Stomach (tissue), 9 donors: ENCODE measurements around the gene C2CD2L. TPM values are rescaled to one million over a fixed set of nuclear protein-coding genes. Genes with fewer than 3 reads are reported as not detected.

Source experiments
- DNase-seq, 2 donors: peaks; one replicate each; pipeline versions ENCODE4 v3.0.0 to v3.0.0-alpha.2; 2013 to 2019
- H3K27ac ChIP-seq, 5 donors: fragments of 200-600 bp in 4 of 5; sonication (generic) in 4 of 5; one replicate each; pipeline ENCODE4 v1.5.1; 2013 to 2019; ENCODE audit warnings: mild to moderate bottlenecking in 1 of 5, moderate library complexity in 1 of 5
- H3K27me3 ChIP-seq, 3 donors: fragments of 200-600 bp; sonication (generic); one replicate each; pipeline ENCODE4 v1.5.1; 2017 to 2019; ENCODE audit warnings: mixed run types in 1 of 3
- H3K36me3 ChIP-seq, 4 donors: fragments of 200-600 bp; sonication (generic); 1 replicate in 3 of 4; 2 replicates in 1 of 4; pipeline ENCODE4 v1.5.1; 2016 to 2019
- H3K4me1 ChIP-seq, 4 donors: fragments of 200-600 bp; sonication (generic); one replicate each; pipeline ENCODE4 v1.5.1; 2016 to 2019
- H3K4me3 ChIP-seq, 4 donors: fragments of 200-600 bp; sonication (generic) in 3 of 4; one replicate each; pipeline ENCODE4 v1.5.1; 2016 to 2019; ENCODE audit warnings: mild to moderate bottlenecking in 1 of 4
- H3K9me3 ChIP-seq, 4 donors: fragments of 200-600 bp; sonication (generic); one replicate each; pipeline ENCODE4 v1.5.1; 2016 to 2019
- CTCF ChIP-seq, 7 experiments: fragments of 450-650 bp in 4 of 7; fragments of 200-600 bp in 3 of 7; sonication (generic) in 3 of 7; IDR thresholded peaks; one replicate each; pipeline ENCODE4 v1.5.1; 2016 to 2019; ENCODE audit warnings: antibody characterized with exemption in 7 of 7, control low read depth in 2 of 7, mild to moderate bottlenecking in 1 of 7
- EP300 ChIP-seq: sonication (generic); formaldehyde crosslinking; IDR thresholded peaks from one replicate; pipeline ENCODE4 v1.6.1; 2017; ENCODE audit warnings: antibody characterized with exemption
- POLR2A ChIP-seq, 4 donors: fragments of 450-650 bp; IDR thresholded peaks; one replicate each; pipeline ENCODE4 v1.6.1; 2016; ENCODE audit warnings: antibody characterized with exemption in 4 of 4, control low read depth in 2 of 4, mild to moderate bottlenecking in 1 of 4, moderate library complexity in 1 of 4
- POLR2AphosphoS5 ChIP-seq, 3 donors: sonication (generic); formaldehyde crosslinking; IDR thresholded peaks; one replicate each; pipeline ENCODE4 v1.6.1; 2016; ENCODE audit warnings: antibody characterized with exemption in 3 of 3
- WGBS, 5 donors: extraction: QIAGEN DNeasy Blood & Tissue Kit in 3 of 5; methylation state at CpG; one replicate each; pipeline versions ENCODE4 v1.1.5 to v1.1.7; 2013 to 2018; 5-methylcytosine and 5-hydroxymethylcytosine counted together
- intact Hi-C: fragments of 100-400 bp; cut with DNase I; formaldehyde crosslinking; loops from one replicate; pipeline ENCODE4 v1.15.1; 2023; ENCODE audit warnings: low total_unique reads
- polyA plus RNA-seq, 3 donors: library from polyadenylated mRNA; stranded (reverse); fragments of 200-250 nt; gene quantifications; one replicate each; pipeline ENCODE4 v1.2.3, GENCODE V29; 2013
- total RNA-seq, 5 donors: library from RNA; depleted of rRNA; stranded (reverse); fragments of >200 nt; gene quantifications; one replicate each; pipeline versions ENCODE4 v1.1.0 to v1.2.3, GENCODE V29; 2014 to 2016
- donor health status: healthy with polysubstance abuse.
- donor health status: Bipolar disorder and iron deficiency.
- donor health status: healthy.

The C2CD2L gene
- total and polyA plus RNA-seq, 8 donors: 1.7 to 19.9 (median 6.0) TPM

GRCh38 chr11:119157063-119157462, 49.9 kb downstream of the C2CD2L start:
- H3K4me3 ChIP-seq: no peak overlapping the region
- no peak for TF ChIP-seq POLR2A (IDR thresholded peaks at IDR 0.05)
- no peak for TF ChIP-seq POLR2AphosphoS5 (IDR thresholded peaks at IDR 0.05)
- no peak for TF ChIP-seq EP300
- TF ChIP-seq CTCF (IDR thresholded peaks at IDR 0.05): no peak
- intact Hi-C loops: no loop called here
- H3K9me3 ChIP-seq: no peaks in the 10 kb centered on the region
- peak; percentile 49 to 56 for DNase-seq
- 29 to 48% (median 38%) methylated on average over 3 of the region's 3 CpGs for WGBS, 5 donors
- no peaks in the 10 kb centered on the region for H3K4me1 ChIP-seq
- H3K27me3 ChIP-seq: peaks cover 0 to 4% (median 0%) of the 10 kb centered on the region in 3 donors
- H3K27ac ChIP-seq: no peak overlapping the region
- H3K36me3 ChIP-seq: no peaks in the 10 kb centered on the region

- Histone ChIP-seq H3K4me1 (no peaks in the 10 kb centered on the region), H3K27me3 (peaks cover 0 to 3% (median 0%) of the 10 kb centered on the region in 3 donors), H3K9me3 (no peaks in the 10 kb centered on the region), H3K27ac (no peak overlapping the region), H3K36me3 (no peaks in the 10 kb centered on the region), H3K4me3 (no peak overlapping the region)
- TF ChIP-seq POLR2AphosphoS5 (IDR thresholded peaks at IDR 0.05) (no peak), POLR2A (IDR thresholded peaks at IDR 0.05) (no peak), EP300 (no peak), CTCF (IDR thresholded peaks at IDR 0.05) (no peak)
- DNase-seq: no peak
- 91 to 92% (median 92%) methylated on average over 12 to 13 of the region's 13 CpGs for WGBS, 5 donors
- intact Hi-C loops: no loop called here
Measured at GRCh38 chr11:119158467-119158866, 51.3 kb downstream of the C2CD2L start.

DNA sequence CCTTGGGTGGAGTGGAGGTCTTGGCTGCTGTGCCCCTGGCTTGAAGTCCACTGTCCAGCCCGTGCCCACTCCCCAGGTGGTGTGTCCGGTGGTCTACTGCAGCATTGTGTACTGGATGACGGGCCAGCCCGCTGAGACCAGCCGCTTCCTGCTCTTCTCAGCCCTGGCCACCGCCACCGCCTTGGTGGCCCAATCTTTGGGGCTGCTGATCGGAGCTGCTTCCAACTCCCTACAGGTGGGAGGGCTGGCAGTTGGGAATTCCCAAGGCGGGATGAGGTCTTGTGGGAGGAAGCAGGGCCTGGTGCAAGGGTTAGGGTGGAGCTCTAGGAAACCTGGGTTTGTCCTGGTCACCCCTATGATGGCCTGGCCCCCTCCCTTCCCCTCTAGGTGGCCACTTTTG, 53.0 kb downstream of the C2CD2L start:
- intact Hi-C loops: no loop called here
- Histone ChIP-seq H3K4me1 (no peaks in the 10 kb centered on the region), H3K27ac (no peak overlapping the region), H3K9me3 (no peaks in the 10 kb centered on the region), H3K36me3 (no peaks in the 10 kb centered on the region), H3K27me3 (no peaks in the 10 kb centered on the region), H3K4me3 (no peak overlapping the region)
- 88 to 96% (median 92%) methylated on average over 8 to 9 of the region's 9 CpGs for WGBS, 5 donors
- no peak for TF ChIP-seq POLR2A (IDR thresholded peaks at IDR 0.05)
- TF ChIP-seq POLR2AphosphoS5 (IDR thresholded peaks at IDR 0.05): no peak
- TF ChIP-seq CTCF (IDR thresholded peaks at IDR 0.05): no peak
- no peak for TF ChIP-seq EP300
- DNase-seq: no peak

DNA sequence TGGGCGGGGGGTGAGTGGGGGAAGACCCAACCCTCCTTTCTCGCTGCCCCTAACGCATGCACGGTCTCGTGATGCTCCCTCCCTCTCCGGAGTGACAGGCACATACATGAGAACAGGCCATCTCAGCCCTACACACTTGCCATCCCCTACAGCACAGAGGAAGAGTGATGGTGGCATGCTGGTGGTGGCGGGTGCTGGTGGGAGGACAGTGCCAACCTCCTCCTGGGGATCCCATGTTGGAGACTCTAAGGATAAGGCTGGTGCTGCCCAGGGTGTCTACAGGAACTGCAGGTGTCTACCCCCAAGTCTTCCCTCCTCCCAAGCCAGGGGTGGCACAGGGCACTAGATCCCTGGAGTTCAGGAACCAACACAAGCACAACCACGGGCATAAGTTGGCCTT, 54.7 kb downstream of the C2CD2L start:
- Histone ChIP-seq H3K36me3 (no peaks in the 10 kb centered on the region), H3K4me1 (no peaks in the 10 kb centered on the region), H3K4me3 (no peak overlapping the region), H3K27me3 (no peaks in the 10 kb centered on the region), H3K27ac (no peak overlapping the region), H3K9me3 (no peaks in the 10 kb centered on the region)
- intact Hi-C loops: no loop called here
- TF ChIP-seq POLR2A (IDR thresholded peaks at IDR 0.05): no peak
- no peak for TF ChIP-seq POLR2AphosphoS5 (IDR thresholded peaks at IDR 0.05)
- TF ChIP-seq EP300: no peak
- no peak for TF ChIP-seq CTCF (IDR thresholded peaks at IDR 0.05)
- 81 to 91% (median 81%) methylated on average over 7 to 8 of the region's 8 CpGs for WGBS, 5 donors
- DNase-seq: no peak
